ENCODE data around the gene NKAIN2.

Gene NKAIN2

GRCh38 chr6:124858564-124858963 lies 1054.9 kb downstream of the NKAIN2 start:
- TF ChIP-seq CTCF (IDR thresholded peaks at IDR 0.05; ENCODE audit: low read depth, low read length, missing control alignments) = no peak
- no peak for DNase-seq (ENCODE audit: low read depth)
- H3K4me3 ChIP-seq (ENCODE audit: low read depth, low read length) = no peak overlapping the region

- TF ChIP-seq CTCF (IDR thresholded peaks at IDR 0.05; ENCODE audit: low read depth, low read length, missing control alignments) = no peak
- DNase-seq (ENCODE audit: low read depth) = no peak
- H3K4me3 ChIP-seq (ENCODE audit: low read depth, low read length) = no peak overlapping the region
Observed at GRCh38 chr6:124859366-124859765, 1055.7 kb downstream of the NKAIN2 start.

GRCh38 chr6:124866040-124866439 lies 1062.4 kb downstream of the NKAIN2 start:
- TF ChIP-seq CTCF (IDR thresholded peaks at IDR 0.05; ENCODE audit: low read depth, low read length, missing control alignments) = no peak
- no peak for DNase-seq (ENCODE audit: low read depth)
- H3K4me3 ChIP-seq (ENCODE audit: low read depth, low read length) = no peak overlapping the region

GRCh38 chr6:124867121-124867520 lies 1063.5 kb downstream of the NKAIN2 start:
- TF ChIP-seq CTCF (IDR thresholded peaks at IDR 0.05; ENCODE audit: low read depth, low read length, missing control alignments) = no peak
- no peak overlapping the region for H3K4me3 ChIP-seq (ENCODE audit: low read depth, low read length)
- DNase-seq (ENCODE audit: low read depth) = no peak

- no peak for TF ChIP-seq CTCF (IDR thresholded peaks at IDR 0.05; ENCODE audit: low read depth, low read length, missing control alignments)
- no peak overlapping the region for H3K4me3 ChIP-seq (ENCODE audit: low read depth, low read length)
- no peak for DNase-seq (ENCODE audit: low read depth)
Observed at GRCh38 chr6:124868481-124868880, 1064.8 kb downstream of the NKAIN2 start.

- no peak overlapping the region for H3K4me3 ChIP-seq (ENCODE audit: low read depth, low read length)
- no peak for TF ChIP-seq CTCF (IDR thresholded peaks at IDR 0.05; ENCODE audit: low read depth, low read length, missing control alignments)
- DNase-seq (ENCODE audit: low read depth) = no peak
Observed at GRCh38 chr6:124869416-124869815, 1065.8 kb downstream of the NKAIN2 start.

GRCh38 chr6:124870611-124871459 lies 1067.2 kb downstream of the NKAIN2 start:
- no peak for TF ChIP-seq CTCF (IDR thresholded peaks at IDR 0.05; ENCODE audit: low read depth, low read length, missing control alignments)
- no peak overlapping the region for H3K4me3 ChIP-seq (ENCODE audit: low read depth, low read length)
- DNase-seq (ENCODE audit: low read depth) = no peak
